Measurements from ENCODE around the gene SLC49A4. TPM values are rescaled to one million over a fixed set of nuclear protein-coding genes. Genes with fewer than 3 reads are reported as not detected.

SLC49A4 gene
- total and polyA plus RNA-seq, 2 of the 13 experiments (the other 11 are each of a cell fraction or from before 2014, with no cell fraction given) = 6.5 to 16.3 TPM

GRCh38 chr3:122915300-122916055, 120.6 kb downstream of the SLC49A4 start:
- peaks cover 9 to 19% of the 10 kb centered on the region in 2 experiments; a peak in 4 of 5 replicates for H3K27me3 ChIP-seq (ENCODE audit: control insufficient read depth in 1 of 2, insufficient read depth in 2 of 2, low read length in 2 of 2)
- intact Hi-C loops (cut with micrococcal nuclease; ENCODE audit: unreplicated experiment) = no loop called here
- H4K20me1 ChIP-seq (ENCODE audit: insufficient read depth, low read length) = no peaks in the 10 kb centered on the region
- no peak overlapping the region for H3K27ac ChIP-seq (ENCODE audit: extremely low read length, insufficient read depth, low read length)
- TF ChIP-seq ETS1 (CRISPR knock-in tag; IDR thresholded peaks at IDR 0.05) (no peak), KDM5B (CRISPR knock-in tag; IDR thresholded peaks at IDR 0.05; ENCODE audit: borderline replicate concordance) (no peak), THYN1 (CRISPR knock-in tag; IDR thresholded peaks at IDR 0.05; ENCODE audit: borderline replicate concordance, low read depth) (no peak), TCF12 (IDR thresholded peaks at IDR 0.05) (no peak), TCF12 (CRISPR knock-in tag; IDR thresholded peaks at IDR 0.05) (no peak), RFX1 (IDR thresholded peaks at IDR 0.05) (peak; percentile 35; the same call in 1 of the 2 replicates), XBP1 (CRISPR knock-in tag; IDR thresholded peaks at IDR 0.05) (no peak)
- no peak for ATAC-seq
- no peaks in the 10 kb centered on the region for H3K36me3 ChIP-seq (replicated peaks in 1 of 2; ENCODE audit: control insufficient read depth in 1 of 2, insufficient read depth in 2 of 2, low read length in 2 of 2)
- BruUV-seq (replicated peaks) = no TSS peak
- in situ Hi-C loops (cut with HindIII; ENCODE audit: extremely low pct_ligation_motif_present, low pct_unique_long_range_greater_than_20kb) = no loop called here
- no peaks in the 10 kb centered on the region for H3K9me3 ChIP-seq (ENCODE audit: low read length)
- ChIA-PET CTCF (ENCODE audit: low intra/inter-chr PET ratio, low total read pairs) (no interaction called here), POLR2A (no interaction called here)
- H3K79me2 ChIP-seq (ENCODE audit: insufficient read depth, low read length) = no peaks in the 10 kb centered on the region
- H3K9ac ChIP-seq (ENCODE audit: insufficient read depth, low read depth, low read length) = no peak overlapping the region
- no peak for FAIRE-seq
- no peak for DNase-seq (ENCODE audit: low spot score)
- H2AFZ ChIP-seq (ENCODE audit: low read length) = no peak overlapping the region
- WGBS (ENCODE audit: low lambda C conversion rate) = 2% methylated on average over 9 of the region's 17 CpGs
- H3K4me1 ChIP-seq (ENCODE audit: insufficient read depth, low read length) = no peaks in the 10 kb centered on the region
- H3K4me3 ChIP-seq (replicated peaks in 1 of 3; ENCODE audit: insufficient read depth in 1 of 3, low read depth in 2 of 3, low read length in 3 of 3) = no peak overlapping the region
- no peak overlapping the region for H3K4me2 ChIP-seq (ENCODE audit: low read depth, low read length)

- no peaks in the 10 kb centered on the region for H3K9me3 ChIP-seq (ENCODE audit: low read length)
- no peak for DNase-seq (ENCODE audit: low spot score)
- H3K27ac ChIP-seq (ENCODE audit: extremely low read length, insufficient read depth, low read length) = no peak overlapping the region
- in situ Hi-C loops (cut with HindIII; ENCODE audit: extremely low pct_ligation_motif_present, low pct_unique_long_range_greater_than_20kb) = no loop called here
- intact Hi-C loops (cut with micrococcal nuclease; ENCODE audit: unreplicated experiment) = no loop called here
- H3K4me1 ChIP-seq (ENCODE audit: insufficient read depth, low read length) = no peaks in the 10 kb centered on the region
- CTCF ChIA-PET (ENCODE audit: low intra/inter-chr PET ratio, low total read pairs) = no interaction called here
- H3K36me3 ChIP-seq (replicated peaks in 1 of 2; ENCODE audit: control insufficient read depth in 1 of 2, insufficient read depth in 2 of 2, low read length in 2 of 2) = no peaks in the 10 kb centered on the region
- peaks cover 8 to 24% of the 10 kb centered on the region in 2 experiments; a peak in 4 of 5 replicates for H3K27me3 ChIP-seq (ENCODE audit: control insufficient read depth in 1 of 2, insufficient read depth in 2 of 2, low read length in 2 of 2)
- H3K79me2 ChIP-seq (ENCODE audit: insufficient read depth, low read length) = no peaks in the 10 kb centered on the region
- H3K4me3 ChIP-seq (replicated peaks in 1 of 3; ENCODE audit: insufficient read depth in 1 of 3, low read depth in 2 of 3, low read length in 3 of 3) = no peak overlapping the region
- 48% methylated on average over 4 of the region's 4 CpGs for WGBS (ENCODE audit: low lambda C conversion rate)
- no peak for ATAC-seq
- no peak overlapping the region for H3K9ac ChIP-seq (ENCODE audit: insufficient read depth, low read depth, low read length)
- H4K20me1 ChIP-seq (ENCODE audit: insufficient read depth, low read length) = no peaks in the 10 kb centered on the region
- H3K4me2 ChIP-seq (ENCODE audit: low read depth, low read length) = no peak overlapping the region
- no peak for FAIRE-seq
- no TSS peak for BruUV-seq (replicated peaks)
- no peak overlapping the region for H2AFZ ChIP-seq (ENCODE audit: low read length)
- POLR2A ChIA-PET = no interaction called here
- TF ChIP-seq ZNF383 (CRISPR knock-in tag; IDR thresholded peaks at IDR 0.05; ENCODE audit: borderline replicate concordance) = no peak
- no peak for TF ChIP-seq ZMYM3 (CRISPR knock-in tag; IDR thresholded peaks at IDR 0.05)
- no peak for TF ChIP-seq ZNF576 (CRISPR knock-in tag; IDR thresholded peaks at IDR 0.05)
- no peak for TF ChIP-seq HES4 (CRISPR knock-in tag; IDR thresholded peaks at IDR 0.05; ENCODE audit: borderline replicate concordance)
- TF ChIP-seq SNRNP70 (IDR thresholded peaks at IDR 0.05; ENCODE audit: low read depth, low read length) = no peak
- no peak for TF ChIP-seq ZNF501 (CRISPR knock-in tag; IDR thresholded peaks at IDR 0.05)
- no peak for TF ChIP-seq DPF2 (CRISPR knock-in tag; IDR thresholded peaks at IDR 0.05; ENCODE audit: borderline replicate concordance, low read depth)
- TF ChIP-seq ZSCAN20 (CRISPR knock-in tag; IDR thresholded peaks at IDR 0.05; ENCODE audit: borderline replicate concordance) = no peak
- no peak for TF ChIP-seq SAP130 (CRISPR knock-in tag; IDR thresholded peaks at IDR 0.05; ENCODE audit: low read depth)
- no peak for TF ChIP-seq ARNT (IDR thresholded peaks at IDR 0.05)
- TF ChIP-seq SIX4 (CRISPR knock-in tag; IDR thresholded peaks at IDR 0.05) = no peak
Observed at GRCh38 chr3:122916084-122916483, 121.2 kb downstream of the SLC49A4 start.

Measured in HepG2 (cell line).